Caco-2 (cell line): ENCODE results near the gene SDF2. TPM values are rescaled to one million over a fixed set of nuclear protein-coding genes. Genes with fewer than 3 reads are reported as not detected.

Experiments
- BruUV-seq: library from RNA; stranded (reverse); fragments of 400-500 nt; replicated peaks from 2 replicates; lab custom pipeline; 2021; lab: Mats Ljungman, UMichigan
- CTCF ChIA-PET: fragments of 300-600 bp; sonication (Branson Sonifier 250); formaldehyde crosslinking; loops from one replicate; lab custom pipeline; 2022; ENCODE audit warnings: antibody characterized with exemption; lab: Charles Lee
- POLR2A ChIA-PET: fragments of 300-600 bp; sonication (Branson Sonifier 250); formaldehyde crosslinking; loops from one replicate; lab custom pipeline; 2022; ENCODE audit warnings: antibody characterized with exemption; lab: Charles Lee
- DNase-seq, 2 experiments: peaks; one replicate each; pipeline versions ENCODE4 v3.0.0 to v3.0.0-alpha.2; 2020 to 2022
- H3K27me3 ChIP-seq: replicated peaks from 2 replicates; pipeline ENCODE4 v1.6.0; 2011; ENCODE audit warnings: low read length; ENCODE audit not compliant: control insufficient read depth, insufficient read depth
- H3K36me3 ChIP-seq: 2 replicates; pipeline ENCODE4 v1.5.1; 2011; ENCODE audit warnings: low read length; ENCODE audit not compliant: control insufficient read depth, insufficient read depth
- H3K4me1 ChIP-seq: fragments of 250-450 bp; sonication (Bioruptor Pico); 2 replicates; pipeline ENCODE4 v1.5.1; 2020; ENCODE audit warnings: mild to moderate bottlenecking
- H3K4me3 ChIP-seq: 2 replicates; pipeline ENCODE4 v1.5.1; 2011; ENCODE audit warnings: low read depth, mild to moderate bottlenecking, control low read depth, low read length
- H3K9me3 ChIP-seq: fragments of 250-450 bp; sonication (Bioruptor Pico); 2 replicates; pipeline ENCODE4 v1.5.1; 2020; ENCODE audit warnings: mild to moderate bottlenecking, moderate library complexity
- H3K27ac Mint-ChIP-seq: one replicate; pipeline ENCODE4 v1.8.0; 2022; ENCODE audit warnings: mixed read lengths; ENCODE audit not compliant: unreplicated experiment
- H3K27me3 Mint-ChIP-seq: one replicate; pipeline ENCODE4 v1.8.0; 2022; ENCODE audit warnings: mixed read lengths; ENCODE audit not compliant: insufficient read depth, unreplicated experiment
- H3K36me3 Mint-ChIP-seq: one replicate; pipeline ENCODE4 v1.8.0; 2022; ENCODE audit warnings: mild to moderate bottlenecking, mixed read lengths; ENCODE audit not compliant: insufficient read depth, unreplicated experiment
- H3K4me1 Mint-ChIP-seq: one replicate; pipeline ENCODE4 v1.8.0; 2022; ENCODE audit warnings: low read depth, mixed read lengths; ENCODE audit not compliant: unreplicated experiment
- H3K4me3 Mint-ChIP-seq: one replicate; pipeline ENCODE4 v1.8.0; 2022; ENCODE audit warnings: mild to moderate bottlenecking, moderate library complexity, mixed read lengths; ENCODE audit not compliant: unreplicated experiment
- H3K9me3 Mint-ChIP-seq: one replicate; pipeline ENCODE4 v1.8.0; 2022; ENCODE audit warnings: mixed read lengths; ENCODE audit not compliant: unreplicated experiment
- intact Hi-C: fragments of 100-400 bp; cut with micrococcal nuclease; formaldehyde crosslinking; loops from one replicate; pipeline ENCODE4 v1.10.0; 2022; ENCODE audit not compliant: unreplicated experiment
- total RNA-seq: library from RNA; stranded (reverse); gene quantifications from 2 replicates; pipeline ENCODE4 v1.2.3, GENCODE V29; 2022
- TF ChIP-seq, protein P1 (sequence below), 2 experiments: fragments of 200-600 bp in 1 of 2; IDR thresholded peaks; 1 replicate in 1 of 2; 2 replicates in 1 of 2; pipeline versions ENCODE4 v1.5.1 to v1.8.0; 2011 to 2022; ENCODE audit warnings: antibody characterized with exemption in 1 of 2, control low read depth in 1 of 2, inconsistent platforms in 1 of 2, low read depth in 1 of 2, low read length in 1 of 2, mild to moderate bottlenecking in 1 of 2, moderate library complexity in 1 of 2; ENCODE audit not compliant: insufficient read depth in 1 of 2, severe bottlenecking in 1 of 2, unreplicated experiment in 1 of 2

Gene SDF2
- total RNA-seq, 1 experiment from 2014 or later, result 63.5 TPM

DNA sequence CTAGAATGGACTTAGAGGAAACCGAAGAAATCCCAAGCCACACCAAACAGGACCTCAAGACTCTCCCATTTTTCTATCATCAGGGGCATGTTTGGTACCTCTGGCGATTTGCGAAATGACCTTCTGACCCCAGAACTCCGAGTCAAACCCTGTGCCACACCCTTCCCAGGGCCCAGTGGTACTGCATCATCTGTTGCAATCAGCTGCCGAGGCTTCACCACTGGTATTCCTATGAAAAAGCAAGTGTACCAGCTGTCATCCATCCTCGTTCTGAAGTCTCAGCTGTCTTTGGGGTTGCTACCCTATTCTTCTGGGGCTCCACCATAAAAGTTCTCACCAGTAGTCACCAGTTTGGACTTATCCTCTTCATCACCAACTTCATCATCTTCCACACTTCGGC, 45.4 kb downstream of the SDF2 start:
- Histone ChIP-seq H3K36me3 (peaks cover 5% of the 10 kb centered on the region; the same call in 1 of the 2 replicates), H3K4me1 (no peaks in the 10 kb centered on the region), H3K9me3 (no peaks in the 10 kb centered on the region), H3K4me3 (no peak overlapping the region), H3K27me3 (no peaks in the 10 kb centered on the region)
- Mint-ChIP-seq H3K9me3 (no peaks in the 10 kb centered on the region), H3K4me3 (no peak overlapping the region), H3K4me1 (peaks cover 9% of the 10 kb centered on the region), H3K27ac (no peak overlapping the region), H3K27me3 (no peaks in the 10 kb centered on the region), H3K36me3 (peaks cover 75% of the 10 kb centered on the region)
- ChIA-PET CTCF (no interaction called here), POLR2A (no interaction called here)
- intact Hi-C loops, result no loop called here
- no TSS peak for BruUV-seq
- DNase-seq, result no peak
- TF ChIP-seq, protein P1, sequence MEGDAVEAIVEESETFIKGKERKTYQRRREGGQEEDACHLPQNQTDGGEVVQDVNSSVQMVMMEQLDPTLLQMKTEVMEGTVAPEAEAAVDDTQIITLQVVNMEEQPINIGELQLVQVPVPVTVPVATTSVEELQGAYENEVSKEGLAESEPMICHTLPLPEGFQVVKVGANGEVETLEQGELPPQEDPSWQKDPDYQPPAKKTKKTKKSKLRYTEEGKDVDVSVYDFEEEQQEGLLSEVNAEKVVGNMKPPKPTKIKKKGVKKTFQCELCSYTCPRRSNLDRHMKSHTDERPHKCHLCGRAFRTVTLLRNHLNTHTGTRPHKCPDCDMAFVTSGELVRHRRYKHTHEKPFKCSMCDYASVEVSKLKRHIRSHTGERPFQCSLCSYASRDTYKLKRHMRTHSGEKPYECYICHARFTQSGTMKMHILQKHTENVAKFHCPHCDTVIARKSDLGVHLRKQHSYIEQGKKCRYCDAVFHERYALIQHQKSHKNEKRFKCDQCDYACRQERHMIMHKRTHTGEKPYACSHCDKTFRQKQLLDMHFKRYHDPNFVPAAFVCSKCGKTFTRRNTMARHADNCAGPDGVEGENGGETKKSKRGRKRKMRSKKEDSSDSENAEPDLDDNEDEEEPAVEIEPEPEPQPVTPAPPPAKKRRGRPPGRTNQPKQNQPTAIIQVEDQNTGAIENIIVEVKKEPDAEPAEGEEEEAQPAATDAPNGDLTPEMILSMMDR (IDR thresholded peaks at IDR 0.05; ENCODE audit: insufficient read depth in 1 of 2, low read depth in 1 of 2, low read length in 1 of 2, severe bottlenecking in 1 of 2, unreplicated experiment in 1 of 2), result no peak

DNA sequence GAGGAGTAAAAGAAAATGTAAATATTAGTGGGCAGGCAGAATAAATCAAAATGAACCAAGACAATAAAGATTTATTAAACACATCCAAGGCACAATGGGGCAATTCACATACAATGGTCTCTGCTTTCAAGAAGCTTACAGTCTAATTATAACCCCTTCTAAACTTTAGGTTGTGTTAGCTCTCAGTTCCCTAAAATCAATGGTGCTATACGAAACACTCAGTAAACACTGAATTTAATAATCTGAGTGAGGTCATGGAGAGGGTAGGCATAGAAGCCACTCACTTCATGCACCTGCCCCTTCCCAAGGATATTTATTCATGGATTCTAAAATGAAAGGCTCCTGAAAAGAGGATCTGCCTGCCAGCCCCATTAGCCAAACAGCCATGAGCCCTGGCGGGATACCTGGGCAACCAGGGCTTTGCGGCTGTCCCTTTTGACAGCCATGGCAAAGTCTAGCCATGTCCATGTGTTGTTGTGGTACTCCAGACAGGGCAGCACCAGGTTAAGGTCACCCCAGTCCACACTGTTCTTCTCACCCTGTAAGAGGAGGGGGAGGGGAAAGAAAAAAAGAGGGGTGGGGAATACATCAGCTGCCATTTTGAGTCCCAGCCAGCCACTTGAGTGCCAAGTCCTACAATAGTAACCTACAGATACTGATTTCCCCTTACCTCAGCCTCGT, 46.3 kb downstream of the SDF2 start:
- H3K27me3 ChIP-seq, result no peaks in the 10 kb centered on the region
- H3K9me3 ChIP-seq, result no peaks in the 10 kb centered on the region
- H3K27me3 Mint-ChIP-seq, result no peaks in the 10 kb centered on the region
- peaks cover 67% of the 10 kb centered on the region for H3K36me3 Mint-ChIP-seq
- POLR2A ChIA-PET, result no interaction called here
- CTCF ChIA-PET, result no interaction called here
- H3K4me3 ChIP-seq, result no peak overlapping the region
- no peaks in the 10 kb centered on the region for H3K4me1 ChIP-seq
- H3K27ac Mint-ChIP-seq, result no peak overlapping the region
- H3K4me1 Mint-ChIP-seq, result peaks cover 9% of the 10 kb centered on the region
- intact Hi-C loops, result no loop called here
- H3K4me3 Mint-ChIP-seq, result no peak overlapping the region
- H3K36me3 ChIP-seq, result peaks cover 5% of the 10 kb centered on the region; the same call in 1 of the 2 replicates
- no TSS peak for BruUV-seq
- no peaks in the 10 kb centered on the region for H3K9me3 Mint-ChIP-seq
- DNase-seq, result no peak
- TF ChIP-seq, protein P1 (IDR thresholded peaks at IDR 0.05; ENCODE audit: insufficient read depth in 1 of 2, low read depth in 1 of 2, low read length in 1 of 2, severe bottlenecking in 1 of 2, unreplicated experiment in 1 of 2), result no peak

DNA sequence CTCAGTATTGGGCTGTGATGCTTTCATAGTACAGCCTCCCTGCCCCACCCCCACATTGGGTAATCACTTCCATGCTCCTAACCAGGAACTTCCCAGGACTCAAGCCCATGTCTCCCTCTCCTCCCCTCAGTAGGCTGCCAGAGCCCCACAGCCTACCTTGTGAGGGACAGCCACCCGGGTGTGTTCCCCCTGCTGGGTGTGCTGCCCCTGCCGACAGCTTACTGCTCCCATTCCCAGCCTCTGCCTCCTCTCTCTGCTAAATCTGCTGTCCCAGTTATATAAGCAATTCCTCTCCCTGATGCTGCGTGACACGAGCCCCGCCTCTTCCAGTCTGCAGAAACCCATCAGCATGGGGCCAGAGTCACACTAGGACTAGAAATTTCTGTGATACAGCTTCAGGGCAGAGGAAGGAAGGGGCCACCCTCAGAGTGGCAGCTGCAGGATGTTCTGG, 47.8 kb downstream of the SDF2 start, which contains the start of gene RSKR:
Gene RSKR (minus strand): TSS at position 255 of the 451 bp plus-strand sequence. CDS start 24 bp downstream, at position 231.
- no peaks in the 10 kb centered on the region for H3K4me1 ChIP-seq
- Mint-ChIP-seq H3K27ac (peak within 1 kb of the TSS; percentile 19), H3K4me1 (peaks cover 9% of the 10 kb centered on the region), H3K27me3 (no peaks in the 10 kb centered on the region), H3K4me3 (no peak within 1 kb of the TSS), H3K36me3 (peaks cover 60% of the 10 kb centered on the region), H3K9me3 (no peaks in the 10 kb centered on the region)
- H3K4me3 ChIP-seq, result no peak within 1 kb of the TSS
- no peaks in the 10 kb centered on the region for H3K9me3 ChIP-seq
- no peak for DNase-seq
- BruUV-seq, result no TSS peak
- H3K36me3 ChIP-seq, result peaks cover 3% of the 10 kb centered on the region; the same call in 1 of the 2 replicates
- POLR2A ChIA-PET, result no interaction called here
- TF ChIP-seq, protein P1 (IDR thresholded peaks at IDR 0.05; ENCODE audit: insufficient read depth in 1 of 2, low read depth in 1 of 2, low read length in 1 of 2, severe bottlenecking in 1 of 2, unreplicated experiment in 1 of 2), result no peak
- intact Hi-C loops, result loop anchor here (1.0 to 2.0 kb wide), 2 partner anchors 65 to 120 kb away; no protein-coding TSS in a partner anchor
- CTCF ChIA-PET, result interaction anchor here (1.4 kb wide), 1 partner anchor 65 kb away, joined by 3 read pairs; no protein-coding TSS in a partner anchor
- no peaks in the 10 kb centered on the region for H3K27me3 ChIP-seq
